Immature natural killer cell (primary cell): ENCODE measurements around the gene LBHD1. TPM values are rescaled to one million over a fixed set of nuclear protein-coding genes. Genes with fewer than 3 reads are reported as not detected.
A peak's percentile ranks its signal among the peaks of the same experiment; 100 is the strongest.
"Not testable (repeated sequence)": the region's sequence is repeated elsewhere in the genome, so short reads cannot be mapped to it uniquely, and the experiment has no call there.

Experiments
- DNase-seq, 3 donors: peaks; one replicate each; pipeline ENCODE4 v3.0.0; 2022; ENCODE audit warnings: mixed read lengths in 1 of 3
- H3K27ac Mint-ChIP-seq, 6 donors: one replicate each; pipeline ENCODE4 v1.8.0; 2020; ENCODE audit warnings: mixed read lengths in 6 of 6, mild to moderate bottlenecking in 5 of 6, inconsistent platforms in 4 of 6, moderate library complexity in 3 of 6
- H3K27me3 Mint-ChIP-seq, 3 donors: one replicate each; pipeline ENCODE4 v1.8.0; 2020 to 2021; ENCODE audit warnings: low read depth in 3 of 3, mild to moderate bottlenecking in 3 of 3, mixed read lengths in 3 of 3, moderate library complexity in 3 of 3, inconsistent platforms in 1 of 3
- H3K36me3 Mint-ChIP-seq, 3 donors: one replicate each; pipeline ENCODE4 v1.8.0; 2020; ENCODE audit warnings: mixed read lengths in 3 of 3, inconsistent platforms in 2 of 3, mild to moderate bottlenecking in 2 of 3
- H3K4me1 Mint-ChIP-seq, 2 donors: one replicate each; pipeline ENCODE4 v1.8.0; 2020; ENCODE audit warnings: inconsistent platforms in 2 of 2, mild to moderate bottlenecking in 2 of 2, mixed read lengths in 2 of 2, moderate library complexity in 1 of 2
- H3K4me3 Mint-ChIP-seq, 5 donors: one replicate each; pipeline ENCODE4 v1.8.0; 2020; ENCODE audit warnings: mild to moderate bottlenecking in 5 of 5, mixed read lengths in 5 of 5, inconsistent platforms in 3 of 5, moderate library complexity in 3 of 5
- H3K9me3 Mint-ChIP-seq, 6 donors: one replicate each; pipeline ENCODE4 v1.8.0; 2020; ENCODE audit warnings: mild to moderate bottlenecking in 6 of 6, mixed read lengths in 6 of 6, inconsistent platforms in 4 of 6, moderate library complexity in 3 of 6
- polyA plus RNA-seq, 3 donors: library from polyadenylated mRNA; unstranded; fragments of 300-500 nt; fragmentation: Illumina TruSeq; gene quantifications; one replicate each; pipeline ENCODE4 v1.2.3, GENCODE V29; 2021

Gene LBHD1
- polyA plus RNA-seq, 3 donors from 2014 or later, result 6.3 to 11.4 (median 6.5) TPM

- Mint-ChIP-seq H3K27ac (peak overlapping the region; percentile 95 to 99 (median 98)), H3K4me1 (peaks cover 35% of the 10 kb centered on the region in 2 donors), H3K27me3 (peaks cover 0 to 7% (median 0%) of the 10 kb centered on the region in 3 donors), H3K4me3 (peak overlapping the region; percentile 91 to 99 (median 96)), H3K36me3 (no peaks in the 10 kb centered on the region), H3K9me3 (no peaks in the 10 kb centered on the region)
- DNase-seq, result no peak
Observed at GRCh38 chr11:62646825-62647608, 25.1 kb downstream of the LBHD1 start.

GRCh38 chr11:62645946-62646824, 25.9 kb downstream of the LBHD1 start, which contains the start of gene GANAB:
TSS of gene GANAB (minus strand) at chr11:62646613. CDS start at chr11:62646599, 14 bp downstream.
- DNase-seq, result peak; percentile 96 to 97 (median 97)
- Mint-ChIP-seq H3K9me3 (no peaks in the 10 kb centered on the region), H3K4me1 (peaks cover 35% of the 10 kb centered on the region in 2 donors), H3K36me3 (no peaks in the 10 kb centered on the region), H3K27me3 (peaks cover 0 to 7% (median 0%) of the 10 kb centered on the region in 3 donors), H3K27ac (peak within 1 kb of the TSS; percentile 95 to 99 (median 98)), H3K4me3 (peak within 1 kb of the TSS; percentile 91 to 99 (median 96))

GRCh38 chr11:62645671-62645945, 26.5 kb downstream of the LBHD1 start:
- Mint-ChIP-seq H3K27ac (peak overlapping the region; percentile 95 to 99 (median 98)), H3K27me3 (peaks cover 0 to 10% (median 0%) of the 10 kb centered on the region in 3 donors), H3K4me1 (peaks cover 40 to 41% of the 10 kb centered on the region in 2 donors), H3K9me3 (no peaks in the 10 kb centered on the region), H3K4me3 (peak overlapping the region; percentile 91 to 99 (median 96)), H3K36me3 (no peaks in the 10 kb centered on the region)
- no peak for DNase-seq

- Mint-ChIP-seq H3K27ac (peak overlapping the region in 5 of 6 donors; percentile 17 to 59 (median 39)), H3K36me3 (peaks cover 0 to 5% (median 5%) of the 10 kb centered on the region in 3 donors), H3K9me3 (no peaks in the 10 kb centered on the region), H3K4me3 (peak overlapping the region in 3 of 5 donors; percentile 15 to 48 (median 26)), H3K27me3 (peaks cover 0 to 11% (median 0%) of the 10 kb centered on the region in 3 donors), H3K4me1 (peaks cover 45 to 48% of the 10 kb centered on the region in 2 donors)
- no peak for DNase-seq
Observed at GRCh38 chr11:62644220-62644619, 27.8 kb downstream of the LBHD1 start.

- no peaks in the 10 kb centered on the region for H3K9me3 Mint-ChIP-seq
- DNase-seq, result no peak
- peak overlapping the region in 2 of 6 donors; percentile 55 to 59 for H3K27ac Mint-ChIP-seq
- no peak overlapping the region for H3K4me3 Mint-ChIP-seq
- peaks cover 23 to 70% (median 33%) of the 10 kb centered on the region in 3 donors for H3K36me3 Mint-ChIP-seq
- H3K27me3 Mint-ChIP-seq, result peaks cover 0 to 5% (median 2%) of the 10 kb centered on the region in 3 donors
- peaks cover 16 to 17% of the 10 kb centered on the region in 2 donors for H3K4me1 Mint-ChIP-seq
Observed at GRCh38 chr11:62632492-62632891, 39.6 kb downstream of the LBHD1 start.

- DNase-seq, result no peak
- Mint-ChIP-seq H3K27ac (peak overlapping the region in 2 of 6 donors; percentile 26 to 75), H3K36me3 (peaks cover 15 to 62% (median 28%) of the 10 kb centered on the region in 3 donors), H3K27me3 (peaks cover 0 to 5% (median under 1%) of the 10 kb centered on the region in 3 donors), H3K4me1 (peaks cover 0 to 3% of the 10 kb centered on the region in 2 donors), H3K4me3 (no peak overlapping the region), H3K9me3 (no peaks in the 10 kb centered on the region)
Observed at GRCh38 chr11:62627713-62628112, 44.4 kb downstream of the LBHD1 start.

GRCh38 chr11:62622476-62623089, 49.5 kb downstream of the LBHD1 start:
- peak overlapping the region; percentile 91 to 100 (median 94) for H3K27ac Mint-ChIP-seq
- peaks cover 0 to 10% (median 9%) of the 10 kb centered on the region in 3 donors for H3K27me3 Mint-ChIP-seq
- peaks cover 26 to 27% of the 10 kb centered on the region in 2 donors for H3K4me1 Mint-ChIP-seq
- H3K36me3 Mint-ChIP-seq, result peaks cover 6 to 25% (median 9%) of the 10 kb centered on the region in 3 donors
- no peaks in the 10 kb centered on the region for H3K9me3 Mint-ChIP-seq
- DNase-seq, result no peak
- peak overlapping the region; percentile 70 to 89 (median 77) for H3K4me3 Mint-ChIP-seq

GRCh38 chr11:62621567-62622470, 50.2 kb downstream of the LBHD1 start, which contains the start of gene B3GAT3:
TSS of gene B3GAT3 (minus strand) at chr11:62621986. CDS start at chr11:62621947, 39 bp downstream.
- Mint-ChIP-seq H3K9me3 (no peaks in the 10 kb centered on the region), H3K4me1 (peaks cover 26 to 27% of the 10 kb centered on the region in 2 donors), H3K4me3 (peak within 1 kb of the TSS; percentile 89 to 96 (median 91)), H3K27ac (peak within 1 kb of the TSS; percentile 91 to 100 (median 95)), H3K27me3 (peaks cover 0 to 10% (median 9%) of the 10 kb centered on the region in 3 donors), H3K36me3 (peaks cover 5 to 20% (median 6%) of the 10 kb centered on the region in 3 donors)
- DNase-seq, result peak; percentile 98

GRCh38 chr11:62621027-62621566, 51.0 kb downstream of the LBHD1 start:
- Mint-ChIP-seq H3K4me1 (peaks cover 26 to 27% of the 10 kb centered on the region in 2 donors), H3K27me3 (peaks cover 0 to 10% (median 9%) of the 10 kb centered on the region in 3 donors), H3K9me3 (no peaks in the 10 kb centered on the region)

GRCh38 chr11:62616957-62617356, 55.1 kb downstream of the LBHD1 start:
- not testable (repeated sequence) for H3K27me3 Mint-ChIP-seq, H3K4me3 Mint-ChIP-seq, H3K9me3 Mint-ChIP-seq, H3K27ac Mint-ChIP-seq, DNase-seq
- Mint-ChIP-seq H3K36me3 (peaks cover 0 to 12% (median 3%) of the 10 kb centered on the region in 3 donors), H3K4me1 (peaks cover 25 to 28% of the 10 kb centered on the region in 2 donors)

More at GRCh38 chr11:62621027-62621566, 51.0 kb downstream of the LBHD1 start:
- peaks cover 3 to 19% (median 6%) of the 10 kb centered on the region in 3 donors for H3K36me3 Mint-ChIP-seq
- DNase-seq, result no peak
- H3K4me3 Mint-ChIP-seq, result peak overlapping the region; percentile 89 to 96 (median 91)
- H3K27ac Mint-ChIP-seq, result peak overlapping the region; percentile 91 to 97 (median 95)

GRCh38 chr11:62615521-62615920, 56.5 kb downstream of the LBHD1 start:
- peaks cover 26% of the 10 kb centered on the region in 2 donors for H3K4me1 Mint-ChIP-seq
- H3K9me3 Mint-ChIP-seq, result no peaks in the 10 kb centered on the region
- peaks cover 0 to 12% (median 3%) of the 10 kb centered on the region in 3 donors for H3K36me3 Mint-ChIP-seq
- no peak overlapping the region for H3K4me3 Mint-ChIP-seq
- peaks cover 0 to 5% (median 3%) of the 10 kb centered on the region in 3 donors for H3K27me3 Mint-ChIP-seq
- DNase-seq, result no peak
- no peak overlapping the region for H3K27ac Mint-ChIP-seq

GRCh38 chr11:62614275-62614674, 57.8 kb downstream of the LBHD1 start:
- no peak for DNase-seq
- Mint-ChIP-seq H3K4me3 (peak overlapping the region in 2 of 5 donors; percentile 7 to 61), H3K27me3 (peaks cover 0 to 7% (median 3%) of the 10 kb centered on the region in 3 donors), H3K4me1 (peaks cover 25 to 26% of the 10 kb centered on the region in 2 donors), H3K27ac (peak overlapping the region; percentile 71 to 88 (median 78)), H3K36me3 (peaks cover 0 to 14% (median 7%) of the 10 kb centered on the region in 3 donors), H3K9me3 (no peaks in the 10 kb centered on the region)
